ENCODE data around the gene DIP2C.

The DIP2C gene

GRCh38 chr10:360653-361052, 328.8 kb downstream of the DIP2C start:
- no peaks in the 10 kb centered on the region for H3K79me2 ChIP-seq (ENCODE audit: control insufficient read depth, insufficient read depth, low read length, unreplicated experiment)
- no peak overlapping the region for H3K27ac ChIP-seq (ENCODE audit: low read depth, low read length)
- H2AFZ ChIP-seq (ENCODE audit: low read length, unreplicated experiment): no peak overlapping the region
- no peak overlapping the region for H3K4me3 ChIP-seq (ENCODE audit: low read depth, low read length)
- no peaks in the 10 kb centered on the region for H3K27me3 ChIP-seq (ENCODE audit: insufficient read depth, low read length)
- no peaks in the 10 kb centered on the region for H3K4me1 ChIP-seq (ENCODE audit: control insufficient read depth, insufficient read depth, low read length, unreplicated experiment)
- no peaks in the 10 kb centered on the region for H3K36me3 ChIP-seq (ENCODE audit: insufficient read depth, low read length)

DNA sequence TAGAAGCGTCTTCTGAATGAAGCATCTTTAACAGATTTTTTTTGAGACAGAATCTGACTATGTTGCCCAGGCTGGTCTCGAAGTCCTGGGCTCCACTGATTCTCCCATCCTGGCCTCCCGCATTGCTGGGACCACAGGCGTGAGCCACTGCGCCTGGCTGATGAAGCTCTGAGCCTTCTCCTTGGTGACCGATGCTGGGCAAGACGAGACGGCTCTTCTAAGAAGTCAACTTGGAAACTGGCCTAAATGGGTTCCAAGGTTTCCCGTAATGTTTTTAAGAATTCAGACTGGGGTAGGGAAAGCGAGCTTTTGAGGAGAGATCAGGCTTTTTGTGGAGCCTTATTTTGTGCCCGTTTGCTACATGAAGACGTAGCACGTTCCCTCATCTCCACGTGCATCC, 329.7 kb downstream of the DIP2C start:
- H2AFZ ChIP-seq (ENCODE audit: low read length, unreplicated experiment): no peak overlapping the region
- H3K79me2 ChIP-seq (ENCODE audit: control insufficient read depth, insufficient read depth, low read length, unreplicated experiment): no peaks in the 10 kb centered on the region
- H3K27me3 ChIP-seq (ENCODE audit: insufficient read depth, low read length): no peaks in the 10 kb centered on the region
- H3K4me1 ChIP-seq (ENCODE audit: control insufficient read depth, insufficient read depth, low read length, unreplicated experiment): no peaks in the 10 kb centered on the region
- H3K4me3 ChIP-seq (ENCODE audit: low read depth, low read length): no peak overlapping the region
- no peak overlapping the region for H3K27ac ChIP-seq (ENCODE audit: low read depth, low read length)
- H3K36me3 ChIP-seq (ENCODE audit: insufficient read depth, low read length): peaks cover 3% of the 10 kb centered on the region; the same call in 1 of the 2 replicates

DNA sequence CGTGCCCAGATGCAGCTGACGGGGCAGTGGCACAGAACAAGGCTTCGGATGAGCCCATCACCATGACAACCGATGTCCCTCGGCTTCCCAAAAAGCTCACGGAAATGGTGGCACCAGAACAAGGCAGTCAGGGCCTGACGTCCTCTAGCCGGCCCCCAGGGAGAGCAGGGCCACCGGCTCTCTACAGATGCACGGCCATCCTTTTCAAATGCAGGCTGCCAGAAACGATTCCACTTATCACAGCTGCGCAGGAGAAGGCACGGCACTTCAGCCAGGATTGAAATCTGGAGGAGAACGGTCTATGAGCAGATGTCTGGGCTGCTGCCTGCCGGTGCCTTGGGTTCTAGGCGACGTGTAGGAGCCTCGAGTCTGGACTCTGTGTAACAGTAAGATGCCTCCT, 330.4 kb downstream of the DIP2C start:
- Histone ChIP-seq H3K27me3 (ENCODE audit: insufficient read depth, low read length) (no peaks in the 10 kb centered on the region), H3K36me3 (ENCODE audit: insufficient read depth, low read length) (peaks cover 3% of the 10 kb centered on the region; the same call in 1 of the 2 replicates), H3K4me3 (ENCODE audit: low read depth, low read length) (no peak overlapping the region)

DNA sequence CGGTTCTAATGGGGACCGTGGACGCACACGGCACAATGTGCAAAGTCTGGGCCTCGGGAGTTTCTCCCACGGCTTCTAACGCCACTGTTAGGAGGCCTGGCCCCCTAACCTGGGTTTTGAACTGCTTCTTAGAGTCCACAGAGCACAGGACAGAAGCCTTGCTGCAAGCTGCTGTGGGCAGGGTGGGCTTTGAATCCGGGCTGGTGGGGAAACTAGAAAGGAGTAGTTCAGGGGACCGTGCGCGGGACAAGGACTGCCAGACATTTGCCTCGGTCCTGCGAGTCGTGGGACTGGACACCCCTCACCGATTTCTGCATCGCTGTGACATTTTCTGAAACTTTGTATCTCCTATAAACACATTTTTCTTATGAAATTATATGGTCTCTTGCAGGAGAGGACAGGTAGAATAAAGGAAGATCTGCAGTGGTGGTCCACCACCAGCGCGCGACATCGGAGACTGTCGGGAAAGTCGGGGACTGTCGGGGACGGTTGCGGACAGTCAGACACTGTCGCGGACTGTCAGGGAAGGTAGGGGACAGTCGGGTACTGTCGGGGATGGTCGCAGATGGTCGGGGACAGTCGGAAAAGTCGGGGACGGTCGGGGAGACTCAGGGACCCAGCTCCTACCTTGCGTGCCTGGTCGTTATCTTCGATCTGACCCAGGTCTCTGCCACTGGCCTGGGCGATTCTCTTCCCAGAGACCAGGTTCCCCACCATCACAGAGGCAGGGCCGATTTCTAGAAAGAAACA, 332.1 kb downstream of the DIP2C start:
- Histone ChIP-seq H3K27ac (ENCODE audit: low read depth, low read length) (no peak overlapping the region), H3K4me1 (ENCODE audit: control insufficient read depth, insufficient read depth, low read length, unreplicated experiment) (no peaks in the 10 kb centered on the region), H3K79me2 (ENCODE audit: control insufficient read depth, insufficient read depth, low read length, unreplicated experiment) (no peaks in the 10 kb centered on the region), H3K36me3 (ENCODE audit: insufficient read depth, low read length) (peaks cover 3% of the 10 kb centered on the region; the same call in 1 of the 2 replicates), H3K27me3 (ENCODE audit: insufficient read depth, low read length) (no peaks in the 10 kb centered on the region), H2AFZ (ENCODE audit: low read length, unreplicated experiment) (no peak overlapping the region), H3K4me3 (ENCODE audit: low read depth, low read length) (no peak overlapping the region)

More for the DNA sequence above, 330.4 kb downstream of the DIP2C start:
- H3K79me2 ChIP-seq (ENCODE audit: control insufficient read depth, insufficient read depth, low read length, unreplicated experiment): no peaks in the 10 kb centered on the region
- no peak overlapping the region for H3K27ac ChIP-seq (ENCODE audit: low read depth, low read length)
- no peak overlapping the region for H2AFZ ChIP-seq (ENCODE audit: low read length, unreplicated experiment)
- H3K4me1 ChIP-seq (ENCODE audit: control insufficient read depth, insufficient read depth, low read length, unreplicated experiment): no peaks in the 10 kb centered on the region

DNA sequence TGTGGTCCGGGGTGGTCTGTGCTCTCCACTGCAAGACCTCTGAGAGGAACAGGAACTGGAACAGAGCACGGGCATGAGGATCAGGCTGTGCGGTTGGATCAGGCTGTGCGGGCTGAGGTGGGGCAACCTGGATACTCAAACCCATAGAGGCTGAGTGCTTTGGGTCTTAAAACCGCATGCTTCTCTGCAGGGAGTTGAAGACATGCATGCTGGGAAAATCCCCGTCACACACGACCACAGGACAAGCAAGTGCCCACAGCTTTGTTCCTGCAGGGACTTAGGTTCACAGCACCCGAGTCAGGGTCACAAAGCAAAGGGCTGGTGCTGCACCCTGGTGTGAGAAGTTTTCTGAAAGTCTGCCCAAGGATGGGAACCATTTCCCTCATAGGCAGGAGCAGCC, 333.0 kb downstream of the DIP2C start:
- no peak overlapping the region for H3K4me3 ChIP-seq (ENCODE audit: low read depth, low read length)
- H2AFZ ChIP-seq (ENCODE audit: low read length, unreplicated experiment): no peak overlapping the region
- peaks cover 3% of the 10 kb centered on the region; the same call in 1 of the 2 replicates for H3K36me3 ChIP-seq (ENCODE audit: insufficient read depth, low read length)
- H3K79me2 ChIP-seq (ENCODE audit: control insufficient read depth, insufficient read depth, low read length, unreplicated experiment): no peaks in the 10 kb centered on the region
- H3K27ac ChIP-seq (ENCODE audit: low read depth, low read length): no peak overlapping the region
- no peaks in the 10 kb centered on the region for H3K4me1 ChIP-seq (ENCODE audit: control insufficient read depth, insufficient read depth, low read length, unreplicated experiment)
- H3K27me3 ChIP-seq (ENCODE audit: insufficient read depth, low read length): no peaks in the 10 kb centered on the region

DNA sequence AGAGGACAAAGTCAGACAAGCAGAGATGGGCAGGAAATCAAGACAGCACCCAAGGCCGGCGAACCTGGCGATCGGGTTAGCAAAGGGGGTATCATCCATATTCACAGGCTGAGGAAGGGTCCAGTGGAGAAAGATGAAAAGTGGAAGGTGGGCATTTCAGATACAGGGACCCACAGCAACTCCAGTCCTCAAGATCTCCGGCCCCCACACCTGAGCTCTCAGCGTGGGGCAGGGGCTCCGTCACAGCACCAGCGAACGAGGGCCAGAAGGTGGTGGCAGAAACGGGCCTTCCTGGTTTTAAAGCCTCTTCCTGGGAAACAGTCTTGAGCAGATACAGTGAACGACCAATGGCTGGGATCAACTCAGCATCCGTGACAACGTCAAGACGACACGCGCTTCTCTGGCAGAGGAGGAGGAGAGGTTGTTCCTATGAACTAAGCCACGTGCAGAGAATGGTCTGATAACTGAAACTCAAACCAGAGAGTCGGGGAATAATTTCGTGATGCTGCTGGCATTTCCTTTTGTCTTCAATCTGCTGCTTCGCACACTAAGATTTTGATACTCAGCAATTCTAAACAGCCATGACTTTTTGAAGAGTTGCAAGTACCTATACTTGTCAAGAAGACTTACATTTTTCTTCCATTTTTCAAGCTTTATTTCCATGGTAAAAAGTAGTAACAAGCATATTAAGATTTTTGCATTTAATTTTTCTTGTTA, 334.4 kb downstream of the DIP2C start:
- Histone ChIP-seq H3K27me3 (ENCODE audit: insufficient read depth, low read length) (no peaks in the 10 kb centered on the region), H3K79me2 (ENCODE audit: control insufficient read depth, insufficient read depth, low read length, unreplicated experiment) (no peaks in the 10 kb centered on the region), H3K4me1 (ENCODE audit: control insufficient read depth, insufficient read depth, low read length, unreplicated experiment) (no peaks in the 10 kb centered on the region), H2AFZ (ENCODE audit: low read length, unreplicated experiment) (no peak overlapping the region), H3K27ac (ENCODE audit: low read depth, low read length) (no peak overlapping the region), H3K36me3 (ENCODE audit: insufficient read depth, low read length) (peaks cover 3% of the 10 kb centered on the region; the same call in 1 of the 2 replicates), H3K4me3 (ENCODE audit: low read depth, low read length) (no peak overlapping the region)

GRCh38 chr10:352476-353235, 336.8 kb downstream of the DIP2C start:
- Histone ChIP-seq H3K27me3 (ENCODE audit: insufficient read depth, low read length) (no peaks in the 10 kb centered on the region), H2AFZ (ENCODE audit: low read length, unreplicated experiment) (no peak overlapping the region), H3K4me3 (ENCODE audit: low read depth, low read length) (no peak overlapping the region), H3K79me2 (ENCODE audit: control insufficient read depth, insufficient read depth, low read length, unreplicated experiment) (no peaks in the 10 kb centered on the region), H3K4me1 (ENCODE audit: control insufficient read depth, insufficient read depth, low read length, unreplicated experiment) (no peaks in the 10 kb centered on the region), H3K27ac (ENCODE audit: low read depth, low read length) (no peak overlapping the region), H3K36me3 (ENCODE audit: insufficient read depth, low read length) (peaks cover 16% of the 10 kb centered on the region; the same call in 1 of the 2 replicates)

DNA sequence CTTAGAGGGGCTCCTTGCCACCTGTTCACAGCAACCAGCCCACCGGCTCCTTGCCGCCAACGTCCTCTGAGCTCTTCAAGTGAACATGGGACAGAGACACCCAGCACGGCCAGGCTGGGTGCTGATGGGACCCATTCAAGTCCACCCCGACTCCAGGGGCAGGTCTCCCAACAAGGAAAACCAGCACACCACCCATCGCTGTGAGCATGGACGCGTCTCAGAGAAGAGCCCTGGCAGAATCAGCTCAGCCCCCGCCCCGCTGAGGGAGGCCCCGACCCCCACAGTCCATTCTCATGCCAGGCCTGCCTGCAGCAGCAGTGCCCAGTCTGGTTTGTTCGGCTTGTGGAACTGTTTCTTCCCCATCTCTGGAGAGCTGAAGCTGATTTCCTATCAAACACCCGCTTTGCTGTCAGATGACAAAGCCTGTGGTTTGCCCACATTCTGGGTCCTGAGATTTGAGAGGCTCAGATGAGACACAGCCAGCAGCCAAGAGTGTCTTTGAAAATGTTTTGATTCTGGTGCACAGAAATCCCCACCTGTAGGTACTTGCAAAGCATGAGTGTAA, 337.6 kb downstream of the DIP2C start:
- Histone ChIP-seq H3K27ac (ENCODE audit: low read depth, low read length) (no peak overlapping the region), H3K36me3 (ENCODE audit: insufficient read depth, low read length) (peaks cover 16% of the 10 kb centered on the region; the same call in 1 of the 2 replicates), H2AFZ (ENCODE audit: low read length, unreplicated experiment) (no peak overlapping the region), H3K27me3 (ENCODE audit: insufficient read depth, low read length) (no peaks in the 10 kb centered on the region), H3K4me1 (ENCODE audit: control insufficient read depth, insufficient read depth, low read length, unreplicated experiment) (no peaks in the 10 kb centered on the region), H3K4me3 (ENCODE audit: low read depth, low read length) (no peak overlapping the region), H3K79me2 (ENCODE audit: control insufficient read depth, insufficient read depth, low read length, unreplicated experiment) (no peaks in the 10 kb centered on the region)

DNA sequence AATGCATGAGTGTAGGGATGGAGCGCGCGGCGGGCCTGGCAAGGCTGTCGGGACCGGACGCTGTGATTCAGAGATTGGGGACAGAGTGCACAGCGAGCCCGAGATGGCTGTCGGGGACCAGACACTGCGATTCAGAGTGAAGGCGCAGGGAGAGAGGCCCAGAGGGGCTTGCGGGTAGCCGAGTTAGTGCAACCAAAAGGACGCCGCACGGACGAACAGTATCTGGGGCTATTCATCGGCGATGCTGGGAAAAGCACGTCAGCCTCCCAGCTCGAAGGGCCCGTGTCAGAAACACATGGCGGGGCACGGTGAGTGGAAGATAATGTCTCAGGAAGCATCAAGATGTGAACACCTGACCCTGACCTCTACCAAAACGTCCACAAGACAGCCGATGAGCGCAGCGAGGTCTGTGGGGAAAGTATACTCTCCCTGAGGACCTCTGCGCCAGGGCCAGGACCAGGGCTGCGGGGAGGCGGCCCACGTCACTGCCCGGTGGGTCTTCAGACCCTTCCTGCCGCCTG, 338.4 kb downstream of the DIP2C start:
- Histone ChIP-seq H3K36me3 (ENCODE audit: insufficient read depth, low read length) (peaks cover 16% of the 10 kb centered on the region; the same call in 1 of the 2 replicates), H3K4me3 (ENCODE audit: low read depth, low read length) (no peak overlapping the region), H3K79me2 (ENCODE audit: control insufficient read depth, insufficient read depth, low read length, unreplicated experiment) (no peaks in the 10 kb centered on the region), H3K4me1 (ENCODE audit: control insufficient read depth, insufficient read depth, low read length, unreplicated experiment) (no peaks in the 10 kb centered on the region), H3K27me3 (ENCODE audit: insufficient read depth, low read length) (no peaks in the 10 kb centered on the region), H2AFZ (ENCODE audit: low read length, unreplicated experiment) (no peak overlapping the region), H3K27ac (ENCODE audit: low read depth, low read length) (no peak overlapping the region)

DNA sequence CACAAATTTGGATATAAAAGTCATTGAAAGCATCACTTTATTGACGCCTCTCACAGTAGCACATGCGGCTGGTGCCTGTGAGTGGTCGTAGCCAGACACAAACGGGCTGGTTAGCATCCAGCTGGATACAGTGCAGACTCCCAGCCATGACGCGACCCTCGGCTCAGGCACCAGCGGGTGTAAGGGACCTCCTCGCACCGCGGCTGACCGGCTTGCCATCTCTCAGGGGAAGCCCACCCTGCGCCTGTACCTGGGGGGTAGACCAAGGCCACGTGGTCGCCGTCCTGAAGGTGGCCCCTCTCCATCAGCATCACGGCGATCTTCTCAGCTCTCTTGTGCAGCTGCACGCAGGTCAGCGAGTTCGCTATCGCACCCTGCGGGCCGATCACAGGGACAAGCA, 340.4 kb downstream of the DIP2C start:
- H3K4me3 ChIP-seq (ENCODE audit: low read depth, low read length): no peak overlapping the region
- no peaks in the 10 kb centered on the region for H3K27me3 ChIP-seq (ENCODE audit: insufficient read depth, low read length)
- peaks cover 13% of the 10 kb centered on the region; the same call in 1 of the 2 replicates for H3K36me3 ChIP-seq (ENCODE audit: insufficient read depth, low read length)
- no peak overlapping the region for H3K27ac ChIP-seq (ENCODE audit: low read depth, low read length)
- H3K79me2 ChIP-seq (ENCODE audit: control insufficient read depth, insufficient read depth, low read length, unreplicated experiment): no peaks in the 10 kb centered on the region
- H3K4me1 ChIP-seq (ENCODE audit: control insufficient read depth, insufficient read depth, low read length, unreplicated experiment): no peaks in the 10 kb centered on the region
- H2AFZ ChIP-seq (ENCODE audit: low read length, unreplicated experiment): no peak overlapping the region

All from ACC112 (cell line).